Heart right ventricle (tissue), 16 donors: Measurements from ENCODE around the gene MAB21L4. TPM values are rescaled to one million over a fixed set of nuclear protein-coding genes. Genes with fewer than 3 reads are reported as not detected.

Source experiments
- ATAC-seq, 8 donors: fragments of 200-7000 bp; cut with Tn5 transposase; one replicate each; pipeline ENCODE4 v1.9.1; 2020; ENCODE audit warnings: mild to moderate bottlenecking in 8 of 8, moderate library complexity in 8 of 8, moderate number of reproducible peaks in 1 of 8
- DNase-seq, 2 donors: peaks; one replicate each; pipeline ENCODE4 v3.0.0-alpha.2; 2020
- H3K27ac ChIP-seq, 10 donors: fragments of 200-600 bp; sonication (generic) in 2 of 10; one replicate each; pipeline versions ENCODE4 v1.5.0 to v1.8.0; 2020 to 2022; ENCODE audit warnings: mild to moderate bottlenecking in 3 of 10
- H3K27me3 ChIP-seq, 7 donors: fragments of 200-600 bp; one replicate each; pipeline ENCODE4 v1.8.0; 2021 to 2022; ENCODE audit warnings: mild to moderate bottlenecking in 2 of 7
- H3K36me3 ChIP-seq, 9 donors: fragments of 200-600 bp; sonication (generic) in 1 of 9; one replicate each; pipeline versions ENCODE4 v1.5.0 to v1.8.0; 2020 to 2022; ENCODE audit warnings: mild to moderate bottlenecking in 2 of 9
- H3K4me1 ChIP-seq, 9 donors: fragments of 200-600 bp; sonication (generic) in 1 of 9; one replicate each; pipeline versions ENCODE4 v1.5.0 to v1.8.0; 2020 to 2022; ENCODE audit warnings: mild to moderate bottlenecking in 4 of 9
- H3K4me3 ChIP-seq, 10 donors: fragments of 200-600 bp; sonication (generic) in 2 of 10; one replicate each; pipeline versions ENCODE4 v1.5.0 to v1.8.0; 2020 to 2022; ENCODE audit warnings: mild to moderate bottlenecking in 7 of 10, moderate library complexity in 2 of 10
- H3K9me3 ChIP-seq, 11 donors: fragments of 200-600 bp in 10 of 11; sonication (generic) in 2 of 11; one replicate each; pipeline versions ENCODE4 v1.5.0 to v1.8.0; 2013 to 2022; ENCODE audit warnings: mild to moderate bottlenecking in 2 of 11, control low read depth in 1 of 11, moderate library complexity in 1 of 11
- CTCF ChIP-seq, 9 donors: fragments of 200-600 bp; sonication (generic) in 2 of 9; IDR thresholded peaks; one replicate each; pipeline versions ENCODE4 v1.5.0 to v1.8.0; 2021 to 2022; ENCODE audit warnings: antibody characterized with exemption in 9 of 9, mild to moderate bottlenecking in 5 of 9, moderate library complexity in 1 of 9
- WGBS, 2 donors: extraction: QIAGEN DNeasy Blood & Tissue Kit; methylation state at CpG; one replicate each; pipeline ENCODE4 v1.1.7; 2013; ENCODE audit warnings: inconsistent platforms in 1 of 2; 5-methylcytosine and 5-hydroxymethylcytosine counted together
- intact Hi-C, 10 donors: fragments of 100-400 bp; cut with DNase I; formaldehyde crosslinking; loops; one replicate each; pipeline versions ENCODE4 v1.11.1 to v1.14.2; 2022
- polyA plus RNA-seq, 2 donors: library from polyadenylated mRNA; stranded (reverse); fragments of 200-250 nt; gene quantifications; one replicate each; pipeline ENCODE4 v1.2.3, GENCODE V29; 2013
- total RNA-seq, 10 donors: library from RNA; stranded (reverse); fragmentation: NEBNext Ultra II Directional in 3 of 10; extraction: Animal tissue kit (Norgen Biotek cat#: 25700) in 3 of 10; gene quantifications; one replicate each; pipeline versions ENCODE4 v1.2.1 to v1.2.4, GENCODE V29; 2021 to 2023
- donor health status: Arrhythmogenic right ventricular cardiomyopathy.
- donor health status: ischemic (EF 13 %, LVEDD 7.1; RV severe dilation, severe dysfunction).
- donor health status: healthy with polysubstance abuse.
- donor health status: DM: no; HTN: yes; CAD: no.
- donor health status: DM: no; HTN: no; CAD: no.
- donor health status: ischemic (EF 25% LVEDD 6.9; RV normal size, moderate dysfunction).
- donor health status: ischemic (EF 25% LVEDD 5.7; RV mildly dilated, moderate dysfunction).
- donor health status: healthy.
- donor health status: DM: yes; HTN: yes; CAD: no.
- donor health status: Ischemic cardiomyopathy.
- donor health status: ischemic (EF 35%, LVEDD 5.7; RV mildly dilated, moderate dysfunction).
- donor health status: nonischemic (EF 11% LVEDD 7.7; RV severe dilation, severe dysfunction).
- donor health status: DM: yes; HTN: yes; CAD: no.
- donor health status: PGD.
- donor health status: ischemic (EF 29% LVEDD 5.4; RV normal size, mild dysfunction).
- donor health status: nonischemic (EF 23%, LVEDD 6.1; RV moderate dilation, normal function).

MAB21L4 gene
- total and polyA plus RNA-seq, 12 donors = 0.06 to 0.32 (median 0.29) TPM; not detected in 9

- WGBS, 2 donors = 89 to 92% methylated on average over 19 of the region's 19 CpGs
- peaks cover 8 to 35% (median 20%) of the 10 kb centered on the region in 9 donors for H3K4me1 ChIP-seq
- DNase-seq = peak in 1 of 2 donors; percentile 2
- no peaks in the 10 kb centered on the region for H3K36me3 ChIP-seq
- H3K27me3 ChIP-seq = peaks cover 0 to 27% (median 21%) of the 10 kb centered on the region in 7 donors
- H3K9me3 ChIP-seq = no peaks in the 10 kb centered on the region
- H3K27ac ChIP-seq = no peak overlapping the region
- intact Hi-C loops = loop anchor here in 2 of 10 donors (5.0 to 10.0 kb wide), 2 partner anchors 76 to 78 kb away; partner anchors contain the start of gene SNED1 (in 2 of the 2)
- no peak for ATAC-seq
- TF ChIP-seq CTCF (IDR thresholded peaks at IDR 0.05) = no peak
- no peak overlapping the region for H3K4me3 ChIP-seq
These were observed 23.3 kb upstream of the MAB21L4 start for GRCh38 chr2:240919161-240919781.

GRCh38 chr2:240918258-240919091 lies 22.5 kb upstream of the MAB21L4 start:
- H3K27me3 ChIP-seq = peaks cover 0 to 33% (median 23%) of the 10 kb centered on the region in 7 donors
- TF ChIP-seq CTCF (IDR thresholded peaks at IDR 0.05) = no peak
- H3K36me3 ChIP-seq = no peaks in the 10 kb centered on the region
- H3K4me1 ChIP-seq = peaks cover 14 to 43% (median 28%) of the 10 kb centered on the region in 9 donors
- ATAC-seq (no peak), DNase-seq (peak; percentile 2 to 14)
- intact Hi-C loops = loop anchor here in 2 of 10 donors (5.0 to 10.0 kb wide), 2 partner anchors 76 to 79 kb away; partner anchors contain the start of gene SNED1 (in 2 of the 2)
- H3K9me3 ChIP-seq = no peaks in the 10 kb centered on the region
- WGBS, 2 donors = 93% methylated on average over 34 to 36 of the region's 36 CpGs
- no peak overlapping the region for H3K4me3 ChIP-seq
- no peak overlapping the region for H3K27ac ChIP-seq

GRCh38 chr2:240917684-240918257 lies 21.8 kb upstream of the MAB21L4 start:
- Histone ChIP-seq H3K9me3 (no peaks in the 10 kb centered on the region), H3K4me1 (peaks cover 20 to 50% (median 34%) of the 10 kb centered on the region in 9 donors), H3K27me3 (peaks cover 0 to 36% (median 23%) of the 10 kb centered on the region in 7 donors), H3K27ac (no peak overlapping the region), H3K4me3 (no peak overlapping the region), H3K36me3 (no peaks in the 10 kb centered on the region)
- DNase-seq (peak in 1 of 2 donors; percentile 2), ATAC-seq (no peak)
- 80 to 87% methylated on average over 10 of the region's 10 CpGs for WGBS, 2 donors
- no peak for TF ChIP-seq CTCF (IDR thresholded peaks at IDR 0.05)
- intact Hi-C loops = loop anchor here in 2 of 10 donors (5.0 to 10.0 kb wide), 2 partner anchors 77 to 80 kb away; partner anchors contain the start of gene SNED1 (in 2 of the 2)
